ENCODE data around the gene SLC35F4. TPM values are rescaled to one million over a fixed set of nuclear protein-coding genes. Genes with fewer than 3 reads are reported as not detected.

SLC35F4 gene
- total RNA-seq, 2 experiments from 2014 or later = not detected

GRCh38 chr14:57583396-57583795, 282.5 kb downstream of the SLC35F4 start:
- Histone ChIP-seq H3K36me3 (ENCODE audit: insufficient read depth, low read length) (no peaks in the 10 kb centered on the region), H3K9me3 (ENCODE audit: control insufficient read depth in 1 of 2, insufficient read depth in 1 of 2, low read length in 2 of 2) (peaks cover 0 to 4% of the 10 kb centered on the region in 2 experiments), H3K4me1 (ENCODE audit: insufficient read depth, low read length) (no peaks in the 10 kb centered on the region), H3K27me3 (ENCODE audit: control insufficient read depth in 1 of 2, insufficient read depth in 2 of 2, low read length in 2 of 2) (no peaks in the 10 kb centered on the region), H3K27ac (ENCODE audit: low read depth in 1 of 2, low read length in 2 of 2) (no peak overlapping the region), H3K4me3 (ENCODE audit: low read length) (no peak overlapping the region)
- ChIA-PET CTCF (no interaction called here), POLR2A (no interaction called here)
- no peak for TF ChIP-seq CTCF (IDR thresholded peaks at IDR 0.05)
- Mint-ChIP-seq H3K9me3 (peaks cover 5% of the 10 kb centered on the region), H3K4me1 (ENCODE audit: low read depth) (no peaks in the 10 kb centered on the region), H3K4me3 (no peak overlapping the region), H3K36me3 (ENCODE audit: low read depth) (no peaks in the 10 kb centered on the region), H3K27me3 (no peaks in the 10 kb centered on the region), H3K27ac (no peak overlapping the region)
- intact Hi-C loops (cut with DNase I, micrococcal nuclease) = no loop called here
- ATAC-seq (ENCODE audit: poor library complexity) (no peak), DNase-seq (no peak)

- Mint-ChIP-seq H3K4me3 (no peak overlapping the region), H3K27ac (no peak overlapping the region), H3K4me1 (ENCODE audit: low read depth) (no peaks in the 10 kb centered on the region), H3K27me3 (no peaks in the 10 kb centered on the region), H3K9me3 (peaks cover 5% of the 10 kb centered on the region), H3K36me3 (ENCODE audit: low read depth) (no peaks in the 10 kb centered on the region)
- Histone ChIP-seq H3K4me1 (ENCODE audit: insufficient read depth, low read length) (no peaks in the 10 kb centered on the region), H3K4me3 (ENCODE audit: low read length) (no peak overlapping the region), H3K9me3 (ENCODE audit: control insufficient read depth in 1 of 2, insufficient read depth in 1 of 2, low read length in 2 of 2) (peaks cover 0 to 4% of the 10 kb centered on the region in 2 experiments), H3K36me3 (ENCODE audit: insufficient read depth, low read length) (no peaks in the 10 kb centered on the region), H3K27ac (ENCODE audit: low read depth in 1 of 2, low read length in 2 of 2) (no peak overlapping the region), H3K27me3 (ENCODE audit: control insufficient read depth in 1 of 2, insufficient read depth in 2 of 2, low read length in 2 of 2) (no peaks in the 10 kb centered on the region)
- ATAC-seq (ENCODE audit: poor library complexity) = no peak
- intact Hi-C loops (cut with DNase I, micrococcal nuclease) = no loop called here
- ChIA-PET CTCF (no interaction called here), POLR2A (no interaction called here)
- TF ChIP-seq CTCF (IDR thresholded peaks at IDR 0.05) = no peak
- no peak for DNase-seq
Measured at GRCh38 chr14:57582746-57583145, 283.1 kb downstream of the SLC35F4 start.

GRCh38 chr14:57578801-57579200, 287.1 kb downstream of the SLC35F4 start:
- no peak for ATAC-seq (ENCODE audit: poor library complexity)
- no peak for TF ChIP-seq CTCF (IDR thresholded peaks at IDR 0.05)

More at GRCh38 chr14:57578801-57579200, 287.1 kb downstream of the SLC35F4 start:
- DNase-seq = no peak
- CTCF ChIA-PET = no interaction called here
- intact Hi-C loops (cut with DNase I, micrococcal nuclease) = no loop called here
- Mint-ChIP-seq H3K27ac (no peak overlapping the region), H3K4me1 (ENCODE audit: low read depth) (no peaks in the 10 kb centered on the region), H3K4me3 (no peak overlapping the region), H3K27me3 (no peaks in the 10 kb centered on the region), H3K36me3 (ENCODE audit: low read depth) (no peaks in the 10 kb centered on the region), H3K9me3 (peaks cover 3% of the 10 kb centered on the region)
- Histone ChIP-seq H3K4me3 (ENCODE audit: low read length) (no peak overlapping the region), H3K27ac (ENCODE audit: low read depth in 1 of 2, low read length in 2 of 2) (no peak overlapping the region), H3K4me1 (ENCODE audit: insufficient read depth, low read length) (no peaks in the 10 kb centered on the region), H3K9me3 (ENCODE audit: control insufficient read depth in 1 of 2, insufficient read depth in 1 of 2, low read length in 2 of 2) (peaks cover 0 to 4% of the 10 kb centered on the region in 2 experiments), H3K27me3 (ENCODE audit: control insufficient read depth in 1 of 2, insufficient read depth in 2 of 2, low read length in 2 of 2) (no peaks in the 10 kb centered on the region), H3K36me3 (ENCODE audit: insufficient read depth, low read length) (no peaks in the 10 kb centered on the region)
- POLR2A ChIA-PET = no interaction called here
